Gastroesophageal sphincter (tissue), 4 donors: ENCODE data around the gene CD72. TPM values are rescaled to one million over a fixed set of nuclear protein-coding genes. Genes with fewer than 3 reads are reported as not detected.

ENCODE experiments used
- ATAC-seq: fragments of 150-250 bp; one replicate; pipeline ENCODE4 v1.9.1; 2016; ENCODE audit warnings: mild to moderate bottlenecking, moderate library complexity
- H3K27ac ChIP-seq, 4 donors: fragments of 200-600 bp; sonication (generic) in 3 of 4; 1 replicate in 3 of 4; 2 replicates in 1 of 4; pipeline ENCODE4 v1.5.1; 2016 to 2019
- H3K27me3 ChIP-seq: fragments of 200-600 bp; sonication (generic); one replicate; pipeline ENCODE4 v1.5.1; 2019
- H3K36me3 ChIP-seq, 2 donors: fragments of 200-600 bp; sonication (generic); one replicate each; pipeline ENCODE4 v1.5.1; 2019; ENCODE audit warnings: control low read depth in 1 of 2
- H3K4me1 ChIP-seq, 3 donors: fragments of 200-600 bp; sonication (generic); 1 replicate in 2 of 3; 2 replicates in 1 of 3; pipeline ENCODE4 v1.5.1; 2016 to 2019; ENCODE audit warnings: control low read depth in 2 of 3
- H3K4me3 ChIP-seq, 2 donors: fragments of 200-600 bp; sonication (generic); one replicate each; pipeline ENCODE4 v1.5.1; 2019; ENCODE audit warnings: mild to moderate bottlenecking in 1 of 2, moderate library complexity in 1 of 2
- H3K9me3 ChIP-seq, 3 donors: fragments of 200-600 bp; sonication (generic); one replicate each; pipeline ENCODE4 v1.5.1; 2017 to 2019; ENCODE audit warnings: control low read depth in 2 of 3
- CTCF ChIP-seq, 4 experiments: fragments of 200-600 bp in 2 of 4; fragments of 450-650 bp in 2 of 4; sonication (generic) in 1 of 4; IDR thresholded peaks; one replicate each; pipeline ENCODE4 v1.5.1; 2017 to 2019; ENCODE audit warnings: antibody characterized with exemption in 4 of 4, mild to moderate bottlenecking in 2 of 4, moderate library complexity in 2 of 4
- EP300 ChIP-seq: sonication (generic); formaldehyde crosslinking; IDR thresholded peaks from one replicate; pipeline ENCODE4 v1.6.1; 2017; ENCODE audit warnings: antibody characterized with exemption, mild to moderate bottlenecking
- POLR2A ChIP-seq, 2 donors: fragments of 450-650 bp; IDR thresholded peaks; one replicate each; pipeline ENCODE4 v1.6.1; 2017; ENCODE audit warnings: antibody characterized with exemption in 2 of 2, mild to moderate bottlenecking in 2 of 2, moderate library complexity in 1 of 2
- POLR2AphosphoS5 ChIP-seq: sonication (generic); formaldehyde crosslinking; IDR thresholded peaks from one replicate; pipeline ENCODE4 v1.6.1; 2017; ENCODE audit warnings: antibody characterized with exemption
- WGBS, 2 donors: methylation state at CpG; one replicate each; pipeline ENCODE4 v1.1.5; 2018; ENCODE audit warnings: low coverage in 1 of 2; 5-methylcytosine and 5-hydroxymethylcytosine counted together
- total RNA-seq, 4 donors: library from RNA; depleted of rRNA; stranded (reverse); fragments of >200 nt; gene quantifications; one replicate each; pipeline ENCODE4 v1.1.0, GENCODE V29; 2016

The CD72 gene
- total RNA-seq, 4 donors from 2014 or later: 1.0 to 2.0 (median 1.5) TPM

- no peak for ATAC-seq
- no peak overlapping the region for H3K4me3 ChIP-seq
- H3K36me3 ChIP-seq: no peaks in the 10 kb centered on the region
- no peak for TF ChIP-seq EP300
- TF ChIP-seq POLR2AphosphoS5: no peak
- TF ChIP-seq CTCF (IDR thresholded peaks at IDR 0.05): no peak
- TF ChIP-seq POLR2A (IDR thresholded peaks at IDR 0.05): no peak
- no peak overlapping the region for H3K27ac ChIP-seq
- H3K27me3 ChIP-seq: no peaks in the 10 kb centered on the region
- WGBS, 2 donors: 77 to 93% methylated on average over 2 to 4 of the region's 4 CpGs
- H3K4me1 ChIP-seq: peaks cover 0 to 23% (median 21%) of the 10 kb centered on the region in 3 donors
- H3K9me3 ChIP-seq: no peaks in the 10 kb centered on the region
Measured at GRCh38 chr9:35568196-35568595, 50.0 kb downstream of the CD72 start.

GRCh38 chr9:35566417-35566816 is 51.8 kb downstream of the CD72 start:
- TF ChIP-seq POLR2AphosphoS5 (no peak), POLR2A (IDR thresholded peaks at IDR 0.05) (no peak), CTCF (IDR thresholded peaks at IDR 0.05) (no peak), EP300 (no peak)
- Histone ChIP-seq H3K9me3 (no peaks in the 10 kb centered on the region), H3K27ac (no peak overlapping the region), H3K4me3 (no peak overlapping the region), H3K4me1 (peaks cover 0 to 41% (median 29%) of the 10 kb centered on the region in 3 donors), H3K27me3 (no peaks in the 10 kb centered on the region), H3K36me3 (peaks cover 0 to 14% of the 10 kb centered on the region in 2 donors)
- ATAC-seq: no peak
- 88 to 95% methylated on average over 2 of the region's 2 CpGs for WGBS, 2 donors

- H3K27ac ChIP-seq: peak overlapping the region in 3 of 4 donors; percentile 64 to 83 (median 83)
- H3K36me3 ChIP-seq: peaks cover 0 to 31% of the 10 kb centered on the region in 2 donors
- H3K9me3 ChIP-seq: no peaks in the 10 kb centered on the region
- H3K4me3 ChIP-seq: no peak overlapping the region
- ATAC-seq: peak; percentile 77
- TF ChIP-seq POLR2AphosphoS5 (peak; percentile 67), EP300 (no peak), CTCF (IDR thresholded peaks at IDR 0.05) (no peak)
- no peaks in the 10 kb centered on the region for H3K27me3 ChIP-seq
- 56 to 90% methylated on average over 3 to 7 of the region's 7 CpGs for WGBS, 2 donors
- peaks cover 0 to 51% (median 29%) of the 10 kb centered on the region in 3 donors for H3K4me1 ChIP-seq
Measured at GRCh38 chr9:35564658-35565061, 53.6 kb downstream of the CD72 start.

GRCh38 chr9:35563791-35564197 is 54.4 kb downstream of the CD72 start:
- Histone ChIP-seq H3K36me3 (peaks cover 0 to 40% of the 10 kb centered on the region in 2 donors), H3K27me3 (no peaks in the 10 kb centered on the region), H3K9me3 (no peaks in the 10 kb centered on the region), H3K4me1 (peaks cover 0 to 51% (median 29%) of the 10 kb centered on the region in 3 donors), H3K27ac (peak overlapping the region; percentile 63 to 87 (median 83)), H3K4me3 (peak overlapping the region in 1 of 2 donors; percentile 28)
- peak; percentile 76 for ATAC-seq
- no peak for TF ChIP-seq POLR2A (IDR thresholded peaks at IDR 0.05)
- TF ChIP-seq POLR2AphosphoS5: no peak
- no peak for TF ChIP-seq EP300
- TF ChIP-seq CTCF (IDR thresholded peaks at IDR 0.05): no peak
- 5 to 7% methylated on average over 4 to 13 of the region's 14 CpGs for WGBS, 2 donors
